K562 (cell line): ENCODE data around the gene PTX3. TPM values are rescaled to one million over a fixed set of nuclear protein-coding genes. Genes with fewer than 3 reads are reported as not detected.

Experiments
- ATAC-seq: fragments of 200-7000 bp; cut with Tn5 transposase; 3 replicates; pipeline ENCODE4 v1.9.1; 2020; ENCODE audit warnings: moderate library complexity
- BruUV-seq: library from RNA; stranded (reverse); fragments of 400-500 nt; replicated peaks from 2 replicates; lab custom pipeline; 2021; lab: Mats Ljungman, UMichigan
- CTCF ChIA-PET: fragments of 300-600 bp; formaldehyde crosslinking; extraction: SDS; loops from one replicate; lab custom pipeline; 2021; ENCODE audit warnings: low intra/inter-chr PET ratio; lab: Yijun Ruan, JAX
- POLR2A ChIA-PET: fragments of 300-600, 350-650 bp; sonication (Branson Sonifier 250); formaldehyde crosslinking; extraction: SDS; loops from one replicate; lab custom pipeline; 2021; ENCODE audit warnings: antibody characterized with exemption, inconsistent platforms; lab: Yijun Ruan, JAX
- DNase-seq, 4 experiments: peaks; one replicate each; pipeline versions ENCODE4 v3.0.0 to v3.0.0-alpha.2; 2011 to 2018; ENCODE audit warnings: low spot score in 3 of 4, mixed read lengths in 3 of 4; ENCODE audit errors: extremely low read depth in 1 of 4
- FAIRE-seq: peaks from 2 replicates; lab custom pipeline; 2011; peaks lifted over from hg19 to GRCh38; lab: Jason Lieb, UNC
- H2AFZ ChIP-seq: 2 replicates; pipeline ENCODE4 v1.6.0; 2011; ENCODE audit warnings: low read depth, low read length, control low read depth, inconsistent platforms
- H3K27ac ChIP-seq: fragments of 200-600 bp; 3 replicates; pipeline ENCODE4 v1.8.0; 2011; ENCODE audit warnings: low read depth, mild to moderate bottlenecking, control low read depth, inconsistent platforms, low read length, moderate library complexity, mixed read lengths; ENCODE audit errors: extremely low read depth
- H3K27me3 ChIP-seq, 2 experiments: fragments of 300-600 bp in 1 of 2; 2 replicates in 1 of 2; 3 replicates in 1 of 2; pipeline versions ENCODE4 v1.6.0 to v1.8.0; 2011; ENCODE audit warnings: inconsistent platforms in 2 of 2, low read length in 2 of 2, mild to moderate bottlenecking in 1 of 2, mixed read lengths in 1 of 2, moderate library complexity in 1 of 2; ENCODE audit not compliant: control insufficient read depth in 2 of 2, insufficient read depth in 2 of 2
- H3K36me3 ChIP-seq: fragments of 300-600 bp; 3 replicates; pipeline ENCODE4 v1.8.0; 2011; ENCODE audit warnings: mild to moderate bottlenecking, low read length, inconsistent platforms; ENCODE audit not compliant: control insufficient read depth, insufficient read depth
- H3K4me1 ChIP-seq, 2 experiments: fragments of 200-600 bp in 1 of 2; replicated peaks in 1 of 2; 2 replicates in 1 of 2; 3 replicates in 1 of 2; pipeline versions ENCODE4 v1.5.1 to v1.8.0; 2011; ENCODE audit warnings: inconsistent platforms in 2 of 2, low read length in 2 of 2, mild to moderate bottlenecking in 1 of 2, mixed read lengths in 1 of 2, moderate library complexity in 1 of 2; ENCODE audit not compliant: control insufficient read depth in 2 of 2, insufficient read depth in 2 of 2
- H3K4me2 ChIP-seq: 2 replicates; pipeline ENCODE4 v1.6.1; 2011; ENCODE audit warnings: low read length, control low read depth, inconsistent platforms, mixed read lengths; ENCODE audit not compliant: insufficient read depth
- H3K4me3 ChIP-seq: fragments of 200-600 bp; sonication (generic), shearing (Covaris generic); 2 replicates; pipeline ENCODE4 v1.5.1; 2016; ENCODE audit warnings: control low read depth, inconsistent platforms
- H3K79me2 ChIP-seq: fragments of 200-600 bp; 3 replicates; pipeline ENCODE4 v1.8.0; 2011; ENCODE audit warnings: low read length, inconsistent platforms; ENCODE audit not compliant: control insufficient read depth, insufficient read depth
- H3K9ac ChIP-seq, 2 experiments: 2 replicates each; pipeline versions ENCODE4 v1.6.0 to v1.6.1; 2011; ENCODE audit warnings: low read depth in 2 of 2, low read length in 2 of 2, control low read depth in 1 of 2, inconsistent platforms in 1 of 2, mild to moderate bottlenecking in 1 of 2, mixed read lengths in 1 of 2; ENCODE audit not compliant: insufficient read depth in 1 of 2
- H3K9me1 ChIP-seq: one replicate; pipeline ENCODE4 v1.6.0; 2011; ENCODE audit warnings: inconsistent platforms, mild to moderate bottlenecking, low read length, moderate library complexity; ENCODE audit not compliant: control insufficient read depth, insufficient read depth
- H3K9me3 ChIP-seq: replicated peaks from 2 replicates; pipeline ENCODE4 v1.5.1; 2011; ENCODE audit warnings: low read depth, low read length, inconsistent platforms; ENCODE audit not compliant: control insufficient read depth, insufficient read depth
- H4K20me1 ChIP-seq: replicated peaks from 2 replicates; pipeline ENCODE4 v1.6.1; 2011; ENCODE audit warnings: low read length, inconsistent platforms, mixed read lengths; ENCODE audit not compliant: control insufficient read depth, insufficient read depth
- KLF10 ChIP-seq: fragments of 250-450 bp; sonication (Bioruptor Pico); IDR thresholded peaks from 2 replicates; pipeline ENCODE4 v1.6.1; 2021; ENCODE audit warnings: matching md5 sums
- MCM7 ChIP-seq, 2 experiments: fragments of 450-650 bp; IDR thresholded peaks; 2 replicates each; pipeline ENCODE4 v1.6.1; 2016 to 2018
- SRSF9 ChIP-seq: fragments of 200-400 bp; formaldehyde crosslinking; IDR thresholded peaks from 2 replicates; pipeline ENCODE4 v1.6.1; 2017; ENCODE audit warnings: low read depth, low read length, borderline replicate concordance
- ZNF175 ChIP-seq: fragments of 200-800 bp; sonication (Bioruptor generic); IDR thresholded peaks from 2 replicates; pipeline ENCODE4 v1.6.1; 2016; ENCODE audit warnings: low read depth, mild to moderate bottlenecking, missing genetic modification characterization, missing compliant biosample characterization
- whole genome bisulfite sequencing: fragments of 100-300 bp; shearing (Covaris generic); methylation state at CpG from one replicate; pipeline ENCODE4 v1.1.6; 2016; ENCODE audit warnings: low coverage, mixed read lengths; ENCODE audit not compliant: insufficient coverage; ENCODE audit errors: missing lambda C conversion rate; 5-methylcytosine and 5-hydroxymethylcytosine counted together
- in situ Hi-C: fragments of 300-500 bp; cut with MboI; formaldehyde crosslinking; loops from 4 replicates; pipeline ENCODE4 v1.15.0; 2018; ENCODE audit warnings: inconsistent platforms, mixed read lengths
- intact Hi-C: fragments of 100-400 bp; cut with micrococcal nuclease; formaldehyde crosslinking; loops from 2 replicates; pipeline ENCODE4 v1.14.2; 2022
- polyA plus RNA-seq, 8 experiments: library from polyadenylated mRNA; depleted of rRNA in 4 of 8; stranded (reverse) in 5 of 8; unstranded in 3 of 8; fragments of >200 nt; fragmentation: Nextera tagmentation in 2 of 8; fragmentation: Illumina TruSeq in 1 of 8; extraction: Ambion mirVana in 2 of 8; extraction: Trizol in 1 of 8; gene quantifications; 2 replicates each; pipeline versions ENCODE4 v1.2.1 to v1.2.3, GENCODE V29; 2011 to 2014; ENCODE audit warnings: inconsistent platforms in 1 of 8, missing spikeins in 1 of 8
- total RNA-seq, 7 experiments: library from RNA; depleted of rRNA in 6 of 7; stranded (reverse); fragments of >200 nt in 6 of 7; fragmentation: Illumina TruSeq in 2 of 7; extraction: Trizol in 2 of 7; gene quantifications; 2 replicates each; pipeline versions ENCODE4 v1.2.1 to v1.2.3, GENCODE V29; 2011 to 2021; ENCODE audit warnings: low replicate concordance in 1 of 7
- TF ChIP-seq, protein P1 (sequence below): IDR thresholded peaks from 2 replicates; pipeline ENCODE4 v1.6.1; 2016; ENCODE audit warnings: missing genetic modification characterization, missing compliant biosample characterization

The PTX3 gene
- total and polyA plus RNA-seq, 9 of the 15 experiments (the other 6 are each of a cell fraction or from before 2014, with no cell fraction given) = 0.04 to 0.33 (median 0.15) TPM; not detected in 2

DNA sequence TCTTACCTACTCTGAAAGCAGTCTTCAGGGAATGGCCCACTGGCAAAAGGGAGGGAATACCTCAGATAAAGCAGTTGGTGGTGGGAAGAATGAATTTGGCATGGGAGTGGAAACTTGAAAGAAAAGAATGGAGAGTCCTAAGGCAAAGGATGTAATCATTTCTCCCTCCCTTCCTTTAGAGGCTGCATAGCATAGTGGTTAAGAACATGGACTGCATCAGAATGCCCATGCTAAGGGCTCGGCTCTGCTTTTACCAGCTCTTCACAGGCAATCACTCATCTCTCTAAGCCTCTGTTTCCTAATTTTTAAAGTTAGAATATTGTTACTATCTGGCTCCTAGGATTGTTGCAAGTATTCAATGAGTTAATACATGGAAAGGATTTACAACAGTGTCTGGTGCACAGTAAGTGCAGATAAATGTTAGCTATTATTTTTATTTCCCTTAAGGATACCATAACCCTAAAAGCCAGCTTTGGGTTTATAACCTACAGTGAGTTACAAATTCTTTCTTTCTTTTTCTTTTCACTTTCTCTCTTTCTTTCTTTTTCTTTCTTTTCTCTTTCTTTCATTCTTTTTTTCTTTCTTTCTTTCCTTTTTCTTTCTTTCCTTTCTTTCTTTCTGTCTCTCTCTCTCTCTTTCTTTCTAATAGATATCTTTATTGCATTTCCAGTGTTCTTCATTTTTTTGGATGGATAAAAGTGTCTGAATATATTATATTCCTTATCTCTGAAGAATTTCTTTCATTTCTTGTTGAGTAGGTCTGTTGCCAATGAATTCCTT, 43.0 kb downstream of the PTX3 start:
- Histone ChIP-seq H4K20me1 (no peaks in the 10 kb centered on the region), H3K79me2 (no peaks in the 10 kb centered on the region), H3K27ac (no peak overlapping the region), H3K9me1 (no peaks in the 10 kb centered on the region), H3K4me3 (no peak overlapping the region), H3K4me2 (no peak overlapping the region), H3K9me3 (no peaks in the 10 kb centered on the region), H3K27me3 (no peaks in the 10 kb centered on the region), H3K36me3 (no peaks in the 10 kb centered on the region), H2AFZ (no peak overlapping the region), H3K9ac (no peak overlapping the region), H3K4me1 (no peaks in the 10 kb centered on the region; a peak in 1 of 5 replicates)
- no peak for ATAC-seq
- CTCF ChIA-PET = no interaction called here
- no TSS peak for BruUV-seq
- no peak for TF ChIP-seq KLF10 (CRISPR knock-in tag)
- no peak for TF ChIP-seq SRSF9
- no peak for TF ChIP-seq MCM7 (IDR thresholded peaks at IDR 0.05)
- no peak for TF ChIP-seq ZNF175
- TF ChIP-seq, protein P1, sequence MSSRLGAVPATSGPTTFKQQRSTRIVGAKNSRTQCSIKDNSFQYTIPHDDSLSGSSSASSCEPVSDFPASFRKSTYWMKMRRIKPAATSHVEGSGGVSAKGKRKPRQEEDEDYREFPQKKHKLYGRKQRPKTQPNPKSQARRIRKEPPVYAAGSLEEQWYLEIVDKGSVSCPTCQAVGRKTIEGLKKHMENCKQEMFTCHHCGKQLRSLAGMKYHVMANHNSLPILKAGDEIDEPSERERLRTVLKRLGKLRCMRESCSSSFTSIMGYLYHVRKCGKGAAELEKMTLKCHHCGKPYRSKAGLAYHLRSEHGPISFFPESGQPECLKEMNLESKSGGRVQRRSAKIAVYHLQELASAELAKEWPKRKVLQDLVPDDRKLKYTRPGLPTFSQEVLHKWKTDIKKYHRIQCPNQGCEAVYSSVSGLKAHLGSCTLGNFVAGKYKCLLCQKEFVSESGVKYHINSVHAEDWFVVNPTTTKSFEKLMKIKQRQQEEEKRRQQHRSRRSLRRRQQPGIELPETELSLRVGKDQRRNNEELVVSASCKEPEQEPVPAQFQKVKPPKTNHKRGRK (tag) = peak; percentile 81
- no peak for DNase-seq
- WGBS = 0% methylated on average over 1 of the region's 1 CpG
- intact Hi-C loops (no loop called here), in situ Hi-C loops (no loop called here)
- FAIRE-seq = no peak
- POLR2A ChIA-PET = no interaction called here
